Non-pigmented ciliary epithelial cell (primary cell): ENCODE data around the gene UBTFL1.
A peak's percentile ranks its signal among the peaks of the same experiment; 100 is the strongest.
"Not testable (repeated sequence)": the region's sequence is repeated elsewhere in the genome, so short reads cannot be mapped to it uniquely, and the experiment has no call there.

Source experiments
- DNase-seq: peaks from one replicate; pipeline ENCODE4 v3.0.0-alpha.2; 2010; ENCODE audit warnings: low read depth

UBTFL1 gene, protein sequence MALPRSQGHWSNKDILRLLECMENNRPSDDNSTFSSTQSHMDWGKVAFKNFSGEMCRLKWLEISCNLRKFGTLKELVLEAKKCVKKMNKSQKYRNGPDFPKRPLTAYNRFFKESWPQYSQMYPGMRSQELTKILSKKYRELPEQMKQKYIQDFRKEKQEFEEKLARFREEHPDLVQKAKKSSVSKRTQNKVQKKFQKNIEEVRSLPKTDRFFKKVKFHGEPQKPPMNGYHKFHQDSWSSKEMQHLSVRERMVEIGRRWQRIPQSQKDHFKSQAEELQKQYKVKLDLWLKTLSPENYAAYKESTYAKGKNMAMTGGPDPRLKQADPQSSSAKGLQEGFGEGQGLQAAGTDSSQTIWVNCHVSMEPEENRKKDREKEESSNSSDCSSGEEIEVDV

DNA sequence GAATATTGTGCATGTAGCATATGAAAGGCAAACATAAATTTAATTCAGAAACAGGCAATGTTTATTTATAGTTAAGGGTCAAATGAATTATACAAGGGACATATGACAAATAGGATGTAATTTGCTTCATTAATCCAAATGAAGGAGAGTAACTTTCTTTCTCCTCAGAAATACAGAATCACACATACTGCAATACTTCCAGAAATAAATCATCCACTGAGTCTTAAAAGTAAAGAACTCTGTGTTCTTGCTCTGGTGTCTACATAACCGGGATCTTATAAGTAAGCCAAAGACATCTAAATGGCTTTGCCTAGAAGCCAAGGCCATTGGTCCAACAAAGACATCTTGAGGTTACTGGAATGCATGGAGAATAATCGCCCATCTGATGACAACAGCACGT lies at the start of gene UBTFL1:
UBTFL1 (plus strand) TSS at position 301 of the 400 bp plus-strand sequence; CDS start at position 301, 0 bp downstream.
- DNase-seq = not testable (repeated sequence)

DNA sequence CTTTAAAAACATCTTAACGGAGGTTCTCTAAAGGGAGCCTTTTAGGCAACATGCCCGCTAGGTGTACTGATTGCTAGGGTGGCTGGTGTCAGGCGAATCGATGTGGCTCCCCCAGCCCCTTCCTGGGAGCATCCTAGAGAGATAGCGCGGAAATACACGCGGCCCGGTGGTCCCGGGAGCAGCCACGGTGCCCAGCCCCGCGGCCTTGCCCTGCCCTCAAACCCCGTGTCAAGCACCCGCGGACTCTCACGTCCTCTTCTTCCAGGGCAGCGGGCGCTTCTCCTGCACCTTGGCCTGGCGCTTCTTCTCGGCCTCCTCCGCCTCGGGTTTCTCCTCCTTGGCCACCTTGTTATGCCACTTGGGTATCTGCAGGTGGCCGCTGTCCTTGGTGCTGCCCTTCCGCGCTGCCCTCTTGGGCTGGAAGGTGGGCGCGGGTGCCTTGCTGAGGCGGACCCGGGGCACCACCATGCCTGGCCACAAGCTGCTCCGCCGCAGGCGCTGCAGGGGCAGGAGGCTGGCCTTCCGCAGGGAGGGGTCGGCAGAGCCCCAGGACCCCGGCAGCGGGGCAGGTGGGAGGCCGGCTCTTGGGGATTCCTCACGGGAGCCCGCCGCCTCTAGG lies 34.0 kb upstream of the UBTFL1 start:
- not testable (repeated sequence) for DNase-seq

DNA sequence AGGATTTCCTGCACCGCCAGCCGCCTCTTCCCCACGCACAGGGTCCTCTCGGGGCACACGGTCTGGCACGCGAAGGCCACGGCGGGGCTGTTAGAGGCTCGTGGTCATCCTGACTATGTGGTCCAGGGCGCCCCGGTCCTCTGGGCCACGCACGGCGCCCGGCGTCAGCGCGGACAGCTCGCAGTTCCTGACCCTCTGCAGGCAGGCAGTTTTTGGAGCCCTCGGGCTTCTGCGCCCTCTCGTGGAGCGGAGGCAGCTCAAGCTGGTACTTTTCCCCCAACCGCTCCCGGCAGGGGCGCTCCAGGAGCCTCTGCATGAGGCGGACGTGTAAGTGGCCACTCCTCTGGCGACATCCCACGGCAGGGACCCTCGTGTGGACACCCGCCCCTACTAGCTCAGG lies 33.4 kb upstream of the UBTFL1 start:
- DNase-seq = not testable (repeated sequence)

DNA sequence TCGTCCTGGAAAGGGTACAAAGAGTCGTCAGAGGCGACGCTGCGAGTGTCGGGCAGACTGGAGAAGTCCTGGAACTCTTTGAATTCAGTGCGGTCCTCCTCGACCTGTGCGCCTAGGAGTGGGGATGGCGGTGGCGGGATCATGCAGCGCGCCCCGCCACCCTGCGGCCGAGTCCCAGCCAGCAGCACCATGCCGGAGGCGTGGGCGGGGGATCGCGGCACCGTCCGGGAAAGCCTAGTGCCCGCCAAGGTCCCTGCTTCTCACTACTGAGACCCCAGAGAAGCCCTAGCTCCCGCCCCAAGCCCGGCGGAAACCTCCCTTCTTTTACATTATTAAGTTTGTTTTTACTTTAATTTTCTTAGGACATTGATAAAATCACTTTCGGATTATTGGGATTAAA lies 32.2 kb upstream of the UBTFL1 start:
- DNase-seq = not testable (repeated sequence)

DNA sequence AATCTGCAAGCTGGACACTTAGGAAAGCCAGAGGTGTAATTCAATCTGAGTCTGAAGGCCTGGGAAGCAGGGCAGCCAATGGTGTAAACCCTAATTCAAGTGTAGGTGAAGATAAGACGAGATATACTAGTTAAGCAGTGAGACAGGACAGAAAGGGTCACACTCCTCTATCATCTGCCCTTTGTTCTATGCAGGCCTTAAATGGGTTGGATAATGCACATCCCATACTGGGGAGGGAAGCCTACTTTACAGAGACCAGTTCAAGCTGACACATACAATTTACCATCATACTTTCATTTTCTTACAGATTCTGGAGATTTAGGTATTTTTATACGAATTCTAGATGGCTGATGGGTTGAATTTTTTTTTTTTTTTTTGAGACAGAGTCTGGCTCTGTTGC lies 3.0 kb downstream of the UBTFL1 start:
- DNase-seq = not testable (repeated sequence)

DNA sequence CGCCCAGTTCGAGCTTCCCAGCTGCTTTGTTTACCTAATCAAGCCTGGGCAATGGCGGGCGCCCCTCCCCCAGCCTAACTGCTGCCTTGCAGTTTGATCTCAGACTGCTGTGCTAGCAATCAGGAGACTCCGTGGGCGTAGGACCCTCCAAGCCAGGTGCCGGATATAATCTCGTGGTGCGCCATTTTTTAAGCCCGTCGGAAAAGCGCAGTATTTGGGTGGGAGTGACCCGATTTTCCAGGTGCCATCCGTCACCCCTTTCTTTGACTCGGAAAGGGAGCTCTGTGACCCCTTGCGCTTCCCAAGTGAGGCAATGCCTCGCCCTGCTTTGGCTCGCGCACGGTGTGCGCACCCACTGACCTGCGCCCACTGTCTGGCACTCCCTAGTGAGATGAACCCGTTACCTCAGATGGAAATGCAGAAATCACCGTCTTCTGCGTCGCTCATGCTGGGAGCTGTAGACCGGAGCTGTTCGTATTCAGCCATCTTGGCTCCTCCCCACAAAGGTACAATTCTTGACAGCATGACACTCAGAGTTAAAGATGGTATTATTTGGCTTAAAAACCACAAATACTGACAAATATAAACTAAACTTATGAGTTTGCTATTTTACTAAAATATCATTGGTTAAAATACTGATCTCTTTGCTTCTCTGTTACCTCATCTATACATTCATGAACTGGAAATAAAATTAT lies 9.6 kb downstream of the UBTFL1 start:
- not testable (repeated sequence) for DNase-seq

DNA sequence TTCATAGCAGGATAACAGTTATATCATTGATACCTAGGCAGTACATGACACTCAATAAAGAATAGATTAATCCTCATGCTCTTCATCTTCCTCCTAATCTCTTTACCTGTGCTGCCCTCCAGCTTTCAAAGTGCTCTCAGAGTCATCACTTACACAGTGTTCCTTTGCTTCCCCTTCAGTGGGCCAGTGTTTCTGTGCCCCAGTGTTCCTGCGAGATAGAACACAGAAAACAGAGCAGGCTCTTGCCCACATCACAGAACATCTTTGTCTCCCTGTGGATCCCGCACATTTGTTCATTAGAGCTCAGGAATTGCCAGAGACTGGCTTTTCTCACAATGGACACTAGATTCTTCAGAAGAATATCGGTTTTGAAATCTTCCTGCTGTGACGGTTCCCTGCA lies 12.5 kb downstream of the UBTFL1 start:
- not testable (repeated sequence) for DNase-seq

DNA sequence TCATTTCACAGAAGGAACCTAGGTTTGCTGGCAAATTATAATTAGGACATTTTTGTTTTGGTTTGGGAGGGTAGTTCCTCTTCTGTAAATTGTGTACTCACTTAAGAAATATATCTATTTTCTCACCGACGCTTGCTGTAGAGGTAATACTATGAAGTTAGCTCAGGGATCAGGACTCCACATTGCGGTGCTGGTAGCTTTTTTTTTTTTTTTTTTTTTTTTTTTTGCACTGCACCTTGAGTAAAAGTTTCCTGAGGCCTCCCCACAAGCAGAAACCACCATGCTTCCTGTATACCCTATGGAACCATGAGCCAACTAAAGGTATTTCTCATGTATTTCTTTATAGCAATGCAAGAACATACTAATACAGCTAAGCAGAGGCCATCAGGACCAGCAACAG lies 14.7 kb downstream of the UBTFL1 start:
- no peak for DNase-seq

DNA sequence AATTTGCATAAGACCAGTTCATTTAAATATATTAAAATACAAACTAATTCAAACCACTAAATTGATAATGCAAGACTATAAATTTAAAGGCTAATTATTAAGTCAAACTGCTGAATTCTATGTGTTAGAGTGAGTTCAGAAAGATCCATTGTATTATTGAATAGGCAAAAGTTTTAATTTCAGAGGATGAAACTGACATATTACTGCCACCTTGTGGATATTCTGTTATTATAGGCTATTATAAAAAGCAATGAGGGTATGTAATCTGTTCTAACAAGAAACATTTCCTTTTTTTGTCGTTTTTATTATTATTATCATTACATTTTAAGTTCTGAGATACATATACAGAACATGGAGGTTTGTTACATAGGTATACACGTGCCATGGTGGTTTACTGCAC lies 27.8 kb downstream of the UBTFL1 start:
- no peak for DNase-seq

DNA sequence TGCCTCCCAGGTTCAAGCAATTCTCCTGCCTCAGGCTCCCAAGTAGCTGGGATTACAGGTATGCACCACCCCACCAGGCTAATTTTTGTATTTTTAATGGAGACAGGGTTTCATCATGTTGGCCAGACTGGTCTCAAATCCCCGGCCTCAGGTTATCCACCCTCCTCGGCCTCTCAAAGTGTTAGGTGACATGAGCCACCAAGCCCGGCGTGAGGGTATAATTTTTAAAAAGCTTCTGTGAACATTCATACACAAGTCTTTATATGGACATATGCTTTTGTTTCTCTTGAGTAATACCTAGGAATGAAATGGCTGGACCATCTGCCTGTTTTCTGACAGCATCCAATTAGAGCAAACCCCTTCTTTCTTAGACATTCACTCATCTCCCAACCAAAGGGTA lies 34.4 kb downstream of the UBTFL1 start:
- DNase-seq = no peak

DNA sequence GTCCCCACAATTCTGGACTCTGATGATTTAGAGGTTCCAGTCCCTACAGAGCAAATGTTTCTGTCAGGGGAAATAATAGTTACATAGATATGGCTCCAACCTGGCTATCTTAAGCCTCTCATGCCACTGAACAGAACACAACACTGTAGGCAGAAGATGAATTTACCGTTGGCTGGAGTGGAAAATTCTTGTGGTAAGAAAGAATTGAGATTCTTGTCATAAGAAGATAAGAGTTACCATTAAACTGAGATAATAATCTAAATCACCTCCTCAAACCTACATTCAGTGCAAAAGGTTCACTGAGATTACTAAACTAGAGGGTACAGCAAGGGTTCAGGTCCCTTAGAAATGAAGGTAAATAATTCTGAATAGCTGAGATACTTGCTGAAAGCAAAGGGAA lies 38.6 kb downstream of the UBTFL1 start:
- peak; percentile 17 for DNase-seq

DNA sequence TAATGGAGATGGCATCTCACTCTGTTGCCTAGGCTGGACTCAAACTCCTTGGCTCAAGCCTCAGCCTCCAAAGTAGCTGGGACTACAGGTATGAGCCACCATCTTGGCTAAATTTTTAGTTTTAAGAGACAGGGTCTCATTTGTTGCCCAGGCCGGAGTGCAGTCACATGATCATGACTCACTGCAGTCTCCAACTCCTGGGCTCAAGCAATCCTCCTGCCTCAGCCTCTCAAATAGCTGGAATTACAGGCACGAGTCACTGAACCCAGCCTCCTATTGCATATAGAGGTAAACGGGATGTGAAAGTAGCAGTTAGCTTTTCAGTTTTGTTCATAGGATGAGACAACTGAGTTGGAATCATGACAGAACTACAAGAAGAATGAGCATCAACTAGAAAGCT lies 39.2 kb downstream of the UBTFL1 start:
- DNase-seq = no peak

DNA sequence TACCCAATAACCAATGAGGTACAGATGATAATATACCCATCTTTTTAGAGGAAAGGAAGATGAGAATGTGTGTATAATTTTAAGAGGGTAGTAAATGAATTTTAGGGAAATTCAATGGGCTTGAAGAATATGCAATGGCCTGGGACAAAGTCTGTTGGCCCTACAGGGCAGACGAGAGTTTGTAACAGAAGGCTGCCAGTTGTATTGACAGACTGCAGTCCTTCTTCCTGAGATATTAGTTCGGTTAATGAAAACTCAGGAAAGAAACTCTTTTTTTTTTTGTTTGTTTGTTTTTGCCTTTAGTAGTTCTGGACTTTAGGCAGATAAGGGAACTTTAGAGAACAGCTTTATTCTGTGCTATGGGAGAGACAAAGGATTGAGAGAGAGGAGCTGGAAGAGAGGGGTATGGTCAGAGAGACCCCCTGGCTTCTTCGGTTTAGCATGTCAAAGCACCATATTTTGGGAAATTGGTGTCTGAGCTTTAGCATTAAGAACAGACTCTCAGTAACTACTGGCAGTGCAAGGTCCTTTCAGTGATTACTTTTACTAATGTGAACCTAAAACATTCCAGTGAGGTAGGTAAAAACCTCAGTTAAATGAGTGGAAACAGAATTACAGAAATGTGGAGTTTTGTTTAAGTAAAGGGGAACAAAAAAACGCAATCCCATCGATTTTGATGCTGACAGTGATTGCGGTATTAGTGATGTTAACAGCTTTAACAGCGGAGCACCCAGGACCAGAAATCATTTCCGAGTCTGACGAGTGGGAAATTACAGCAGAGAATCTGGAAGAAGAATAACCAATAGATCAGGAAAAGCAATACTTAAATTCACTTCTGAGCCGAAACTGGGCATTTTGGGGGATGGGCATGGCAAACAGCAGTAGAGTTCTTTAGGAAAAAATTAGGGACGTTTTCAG lies 48.1 kb downstream of the UBTFL1 start:
- no peak for DNase-seq

DNA sequence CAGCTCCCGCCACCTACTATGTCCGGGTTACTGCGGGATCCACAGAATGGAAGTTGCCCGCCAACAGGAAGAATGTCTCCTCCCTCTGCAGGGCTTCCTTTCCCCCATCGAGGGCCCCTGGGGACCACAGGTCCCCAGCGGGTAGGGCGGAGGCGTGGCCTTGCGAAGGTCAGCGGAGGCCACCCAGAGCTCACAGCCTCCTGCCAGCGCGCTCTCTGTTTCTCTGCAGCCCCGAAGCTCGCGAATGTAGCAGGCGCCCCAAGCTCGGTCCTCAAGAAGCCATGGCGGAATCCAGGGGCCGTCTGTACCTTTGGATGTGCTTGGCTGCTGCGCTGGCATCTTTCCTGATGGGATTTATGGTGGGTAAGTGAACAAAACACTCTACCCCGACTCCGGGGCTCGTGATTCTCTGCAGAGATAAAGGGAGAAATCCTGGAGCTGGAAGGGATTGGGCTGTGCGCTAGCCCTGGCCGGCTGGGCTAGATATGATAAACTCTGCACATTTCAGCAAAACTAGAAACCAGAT lies 48.8 kb downstream of the UBTFL1 start, which contains the start of gene NAALAD2:
NAALAD2 (plus strand) TSS at position 186 of the 526 bp plus-strand sequence; CDS start at position 282, 96 bp downstream.
- no peak for DNase-seq

DNA sequence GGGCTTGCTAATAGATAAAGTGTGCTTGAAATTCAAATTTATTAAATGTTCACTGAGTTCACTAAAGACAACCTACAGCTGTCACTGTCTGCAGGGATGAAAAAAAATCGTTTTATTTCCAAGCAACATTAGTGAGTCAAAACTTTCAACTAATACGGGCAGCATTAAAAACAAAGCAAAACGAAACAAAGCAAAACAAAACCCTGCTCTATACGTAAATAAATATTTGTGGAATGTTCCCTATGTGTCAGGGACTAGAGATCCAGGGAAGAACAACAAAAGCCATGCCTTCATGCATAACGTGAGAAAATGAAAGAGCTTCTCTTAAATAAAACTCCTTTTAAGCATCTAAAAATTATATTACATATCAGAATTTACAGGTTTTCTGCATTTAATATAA lies 49.3 kb downstream of the UBTFL1 start:
- no peak for DNase-seq
